OCI-LY1 (cell line): ENCODE results near the gene PTPN14.

ENCODE experiments used
- CTCF ChIP-seq: fragments of 200-600 bp; sonication (generic), shearing (Covaris generic); IDR thresholded peaks from 2 replicates; pipeline ENCODE4 v1.5.1; 2017; ENCODE audit warnings: mild to moderate bottlenecking, antibody characterized with exemption, low read length, moderate library complexity, mixed read lengths
- EZH2 ChIP-seq: fragments of 200-600 bp; sonication (generic), shearing (Covaris generic); IDR thresholded peaks from 2 replicates; pipeline ENCODE4 v1.8.0; 2017; ENCODE audit warnings: borderline replicate concordance, mixed run types, mild to moderate bottlenecking, antibody characterized with exemption, low read length, moderate library complexity, mixed read lengths

- TF ChIP-seq CTCF = no peak
- no peak for TF ChIP-seq EZH2
Observed at GRCh38 chr1:214364386-214364785, 187.0 kb downstream of the PTPN14 start.
